IMR-90 (cell line): Measurements from ENCODE around the gene MICAL3. TPM values are rescaled to one million over a fixed set of nuclear protein-coding genes. Genes with fewer than 3 reads are reported as not detected.

Source experiments
- ATAC-seq: fragments of 200-7000 bp; cut with Tn5 transposase; 2 replicates; pipeline ENCODE4 v1.9.1; 2020; ENCODE audit warnings: low read depth, mild to moderate bottlenecking, moderate library complexity
- BruUV-seq: library from RNA; stranded (reverse); fragments of 400-500 nt; replicated peaks from 2 replicates; lab custom pipeline; 2021; lab: Mats Ljungman, UMichigan
- CTCF ChIA-PET: fragments of 300-600 bp; formaldehyde crosslinking; extraction: SDS; loops from one replicate; lab custom pipeline; 2021; ENCODE audit warnings: antibody characterized with exemption; lab: Yijun Ruan, JAX
- POLR2A ChIA-PET: fragments of 300-600 bp; sonication (Branson Sonifier 250); formaldehyde crosslinking; loops from one replicate; lab custom pipeline; 2022; ENCODE audit warnings: antibody characterized with exemption; ENCODE audit not compliant: unreplicated experiment; lab: Charles Lee
- DNase-seq: peaks from one replicate; pipeline ENCODE4 v3.0.0; 2013
- H2AFZ ChIP-seq: replicated peaks from 2 replicates; pipeline ENCODE3; 2013; ENCODE audit warnings: low read length, mild to moderate bottlenecking; ENCODE audit not compliant: poor library complexity
- H2AK5ac ChIP-seq: 2 replicates; pipeline ENCODE4 v1.6.1; 2013; ENCODE audit warnings: low read depth, low read length, inconsistent platforms
- H2AK9ac ChIP-seq: replicated peaks from 2 replicates; pipeline ENCODE3; 2013; ENCODE audit warnings: mild to moderate bottlenecking, low read depth, low read length, moderate library complexity; ENCODE audit not compliant: poor library complexity
- H2BK120ac ChIP-seq: 2 replicates; pipeline ENCODE4 v1.6.1; 2013; ENCODE audit warnings: low read depth, low read length, inconsistent platforms
- H2BK15ac ChIP-seq: 3 replicates; pipeline ENCODE4 v1.6.1; 2013; ENCODE audit warnings: low read depth, low read length, inconsistent platforms
- H2BK20ac ChIP-seq: 2 replicates; pipeline ENCODE4 v1.6.1; 2013; ENCODE audit warnings: low read depth, mild to moderate bottlenecking, inconsistent platforms, low read length, moderate library complexity
- H2BK5ac ChIP-seq: 2 replicates; pipeline ENCODE4 v1.6.1; 2013; ENCODE audit warnings: mild to moderate bottlenecking, low read depth, low read length, inconsistent platforms; ENCODE audit not compliant: poor library complexity, severe bottlenecking
- H3K14ac ChIP-seq: replicated peaks from 2 replicates; pipeline ENCODE4 v1.6.1; 2013; ENCODE audit warnings: low read depth, low read length, inconsistent platforms
- H3K18ac ChIP-seq: 2 replicates; pipeline ENCODE4 v1.6.1; 2013; ENCODE audit warnings: low read depth, low read length, control low read depth
- H3K23ac ChIP-seq: 2 replicates; pipeline ENCODE4 v1.6.1; 2013; ENCODE audit warnings: low read depth, low read length, inconsistent platforms
- H3K27ac ChIP-seq: 2 replicates; pipeline ENCODE4 v1.5.1; 2013; ENCODE audit warnings: mild to moderate bottlenecking, control low read depth, low read length; ENCODE audit not compliant: insufficient read depth
- H3K27me3 ChIP-seq: 2 replicates; pipeline ENCODE4 v1.6.1; 2013; ENCODE audit warnings: low read length; ENCODE audit not compliant: control insufficient read depth, insufficient read depth
- H3K36me3 ChIP-seq: 2 replicates; pipeline ENCODE4 v1.6.1; 2013; ENCODE audit warnings: low read length, mixed read lengths; ENCODE audit not compliant: control insufficient read depth, insufficient read depth
- H3K4ac ChIP-seq: 2 replicates; pipeline ENCODE4 v1.6.1; 2013; ENCODE audit warnings: low read depth, low read length, inconsistent platforms
- H3K4me1 ChIP-seq: 2 replicates; pipeline ENCODE4 v1.6.1; 2013; ENCODE audit warnings: low read length, mixed read lengths; ENCODE audit not compliant: control insufficient read depth, insufficient read depth
- H3K4me2 ChIP-seq: 2 replicates; pipeline ENCODE4 v1.6.1; 2013; ENCODE audit warnings: low read depth, mild to moderate bottlenecking, control low read depth, low read length, moderate library complexity
- H3K4me3 ChIP-seq: 2 replicates; pipeline ENCODE4 v1.5.1; 2013; ENCODE audit warnings: low read depth, mild to moderate bottlenecking, control low read depth, low read length, moderate library complexity; ENCODE audit not compliant: insufficient read depth
- H3K56ac ChIP-seq: 2 replicates; pipeline ENCODE4 v1.6.1; 2013; ENCODE audit warnings: low read length, inconsistent platforms; ENCODE audit not compliant: insufficient read depth; ENCODE audit errors: extremely low read depth
- H3K79me1 ChIP-seq, 2 experiments: 2 replicates each; pipeline ENCODE4 v1.6.1; 2013; ENCODE audit warnings: low read length in 2 of 2, inconsistent platforms in 1 of 2, low read depth in 1 of 2
- H3K9ac ChIP-seq: 2 replicates; pipeline ENCODE4 v1.6.1; 2013; ENCODE audit warnings: low read depth, low read length, control low read depth
- H3K9me1 ChIP-seq: 2 replicates; pipeline ENCODE4 v1.6.1; 2013; ENCODE audit warnings: low read length, inconsistent platforms; ENCODE audit not compliant: insufficient read depth
- H3K9me3 ChIP-seq: 2 replicates; pipeline ENCODE4 v1.6.1; 2013; ENCODE audit warnings: low read length; ENCODE audit not compliant: control insufficient read depth, insufficient read depth
- H4K20me1 ChIP-seq: 2 replicates; pipeline ENCODE4 v1.6.1; 2013; ENCODE audit warnings: low read length, inconsistent platforms; ENCODE audit not compliant: insufficient read depth
- H4K5ac ChIP-seq: 2 replicates; pipeline ENCODE4 v1.6.1; 2013; ENCODE audit warnings: mild to moderate bottlenecking, low read depth, low read length, control low read depth
- H4K8ac ChIP-seq, 2 experiments: 2 replicates each; pipeline ENCODE4 v1.6.1; 2013; ENCODE audit warnings: low read depth in 2 of 2, low read length in 2 of 2, control low read depth in 1 of 2, inconsistent platforms in 1 of 2
- H4K91ac ChIP-seq: 2 replicates; pipeline ENCODE4 v1.6.1; 2013; ENCODE audit warnings: low read depth, low read length, inconsistent platforms; ENCODE audit not compliant: insufficient read depth
- BHLHE40 ChIP-seq: fragments of 150-350 bp; IDR thresholded peaks from 2 replicates; pipeline ENCODE4 v1.6.1; 2016; ENCODE audit warnings: mild to moderate bottlenecking, low read depth, low read length
- CEBPB ChIP-seq: IDR thresholded peaks from 2 replicates; pipeline ENCODE4 v1.6.1; 2012; ENCODE audit warnings: low read depth, low read length, improper control_type of control experiment
- CHD1 ChIP-seq: IDR thresholded peaks from 2 replicates; pipeline ENCODE4 v1.6.1; 2012; ENCODE audit warnings: low read depth, low read length, improper control_type of control experiment
- ELK1 ChIP-seq: fragments of 150-350 bp; IDR thresholded peaks from 2 replicates; pipeline ENCODE4 v1.6.1; 2016; ENCODE audit warnings: low read depth, mild to moderate bottlenecking, low read length, moderate library complexity, borderline replicate concordance
- FOS ChIP-seq: fragments of 150-350 bp; IDR thresholded peaks from 2 replicates; pipeline ENCODE4 v1.6.1; 2016; ENCODE audit warnings: low read depth, low read length
- MAFK ChIP-seq: IDR thresholded peaks from 2 replicates; pipeline ENCODE4 v1.6.1; 2012; ENCODE audit warnings: low read depth, low read length, improper control_type of control experiment
- MAZ ChIP-seq: IDR thresholded peaks from 2 replicates; pipeline ENCODE4 v1.6.1; 2012; ENCODE audit warnings: low read depth, mild to moderate bottlenecking, low read length, improper control_type of control experiment, moderate library complexity, borderline replicate concordance
- MXI1 ChIP-seq: IDR thresholded peaks from 2 replicates; pipeline ENCODE4 v1.6.1; 2012; ENCODE audit warnings: low read depth, mild to moderate bottlenecking, low read length, moderate library complexity, borderline replicate concordance
- NFE2L2 ChIP-seq: fragments of 150-350 bp; IDR thresholded peaks from 2 replicates; pipeline ENCODE4 v1.6.1; 2016; ENCODE audit warnings: low read depth, mild to moderate bottlenecking, low read length
- POLR2A ChIP-seq: IDR thresholded peaks from 2 replicates; pipeline ENCODE4 v1.6.1; 2012; ENCODE audit warnings: mild to moderate bottlenecking, low read depth, low read length
- RAD21 ChIP-seq: IDR thresholded peaks from 2 replicates; pipeline ENCODE4 v1.6.1; 2012; ENCODE audit warnings: low read length, improper control_type of control experiment
- RCOR1 ChIP-seq: IDR thresholded peaks from 2 replicates; pipeline ENCODE4 v1.6.1; 2012; ENCODE audit warnings: mild to moderate bottlenecking, low read length, improper control_type of control experiment; ENCODE audit not compliant: insufficient replicate concordance
- RFX5 ChIP-seq: IDR thresholded peaks from 2 replicates; pipeline ENCODE4 v1.8.0; 2012; ENCODE audit warnings: low read depth, mild to moderate bottlenecking, low read length, moderate library complexity
- SMC3 ChIP-seq: fragments of 150-350 bp; IDR thresholded peaks from 2 replicates; pipeline ENCODE4 v1.6.1; 2016; ENCODE audit warnings: low read depth, mild to moderate bottlenecking, antibody characterized with exemption, low read length, moderate library complexity
- USF2 ChIP-seq: fragments of 150-350 bp; IDR thresholded peaks from 2 replicates; pipeline ENCODE4 v1.6.1; 2017; ENCODE audit warnings: mild to moderate bottlenecking, antibody characterized with exemption, low read length, low read depth
- WGBS, 2 experiments: methylation state at CpG; one replicate each; pipeline versions ENCODE4 v1.1.5 to v1.1.7; 2013; ENCODE audit warnings: missing lambda C conversion rate in 2 of 2; ENCODE audit not compliant: insufficient read length in 1 of 2; ENCODE audit errors: extremely low coverage in 2 of 2; 5-methylcytosine and 5-hydroxymethylcytosine counted together
- dilution Hi-C: fragments of 300-500 bp; cut with HindIII; formaldehyde crosslinking; loops from one replicate; pipeline ENCODE4 v1.14.3; 2018; ENCODE audit warnings: low sequenced_read_pairs; ENCODE audit not compliant: unreplicated experiment
- in situ Hi-C: fragments of 300-500 bp; cut with MboI; formaldehyde crosslinking; loops from 3 replicates; pipeline ENCODE4 v1.14.3; 2019; ENCODE audit warnings: low sequenced_read_pairs, inconsistent platforms, mixed read lengths
- intact Hi-C: fragments of 100-400 bp; cut with micrococcal nuclease; formaldehyde crosslinking; loops from 2 replicates; pipeline ENCODE4 v1.10.0; 2022
- polyA plus RNA-seq, 3 experiments: library from polyadenylated mRNA; depleted of rRNA; stranded (reverse); fragments of >200 nt; gene quantifications; 2 replicates each; pipeline ENCODE4 v1.2.3, GENCODE V29; 2012; ENCODE audit warnings: low replicate concordance in 1 of 3
- total RNA-seq: library from RNA; depleted of rRNA; stranded (reverse); fragments of >200 nt; gene quantifications from 2 replicates; pipeline ENCODE4 v1.2.3, GENCODE V29; 2012
- TF ChIP-seq, protein P1 (sequence below): conservative IDR thresholded peaks from 2 replicates; pipeline ENCODE4 v1.5.1; 2012; ENCODE audit warnings: mild to moderate bottlenecking, low read depth, low read length, improper control_type of control experiment

MICAL3 gene
- total and polyA plus RNA-seq, 2 of the 4 experiments (the other 2 are of a cell fraction) = 17.6 to 26.8 TPM

DNA sequence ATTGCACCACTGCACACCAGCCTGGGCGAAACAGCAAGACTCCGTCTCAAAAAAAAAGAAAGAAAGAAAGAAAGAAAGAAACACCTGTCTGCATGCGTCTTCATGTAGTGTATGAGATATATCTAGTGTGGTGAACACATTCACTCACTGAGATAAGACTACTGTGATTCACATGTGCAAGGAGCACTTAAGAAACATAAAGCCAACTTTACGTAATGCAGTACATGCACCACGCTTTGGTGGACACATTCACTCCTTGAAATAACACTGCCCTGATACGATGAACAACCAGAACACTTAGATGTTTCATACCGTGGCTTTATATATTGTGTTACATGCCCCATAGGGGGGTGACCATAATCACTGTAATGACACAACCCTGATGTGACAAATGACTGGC is 96.0 kb downstream of the MICAL3 start:
- no peak overlapping the region for H2BK120ac ChIP-seq
- H3K27me3 ChIP-seq = no peaks in the 10 kb centered on the region
- peaks cover 25% of the 10 kb centered on the region for H3K9me1 ChIP-seq
- no peak overlapping the region for H3K56ac ChIP-seq
- no peak overlapping the region for H4K8ac ChIP-seq
- H3K9me3 ChIP-seq = no peaks in the 10 kb centered on the region
- WGBS, 2 experiments = no CpG with 5 or more reads among the region's 7 CpGs
- no peak overlapping the region for H3K18ac ChIP-seq
- H2AK9ac ChIP-seq = no peak overlapping the region
- H3K23ac ChIP-seq = no peak overlapping the region
- BruUV-seq = no TSS peak
- no peak overlapping the region for H2BK15ac ChIP-seq
- ATAC-seq (no peak), DNase-seq (no peak)
- ChIA-PET POLR2A (no interaction called here), CTCF (no interaction called here)
- H3K4ac ChIP-seq = no peak overlapping the region
- H2AFZ ChIP-seq = no peak overlapping the region
- peaks cover 57% of the 10 kb centered on the region for H4K20me1 ChIP-seq
- in situ Hi-C loops (no loop called here), intact Hi-C loops (no loop called here), dilution Hi-C loops (no loop called here)
- H3K14ac ChIP-seq = no peak overlapping the region
- H2BK5ac ChIP-seq = no peak overlapping the region
- no peak overlapping the region for H3K27ac ChIP-seq
- H2BK20ac ChIP-seq = no peak overlapping the region
- TF ChIP-seq RCOR1 = no peak
- TF ChIP-seq MAFK = no peak
- TF ChIP-seq BHLHE40 = no peak
- TF ChIP-seq, protein P1, sequence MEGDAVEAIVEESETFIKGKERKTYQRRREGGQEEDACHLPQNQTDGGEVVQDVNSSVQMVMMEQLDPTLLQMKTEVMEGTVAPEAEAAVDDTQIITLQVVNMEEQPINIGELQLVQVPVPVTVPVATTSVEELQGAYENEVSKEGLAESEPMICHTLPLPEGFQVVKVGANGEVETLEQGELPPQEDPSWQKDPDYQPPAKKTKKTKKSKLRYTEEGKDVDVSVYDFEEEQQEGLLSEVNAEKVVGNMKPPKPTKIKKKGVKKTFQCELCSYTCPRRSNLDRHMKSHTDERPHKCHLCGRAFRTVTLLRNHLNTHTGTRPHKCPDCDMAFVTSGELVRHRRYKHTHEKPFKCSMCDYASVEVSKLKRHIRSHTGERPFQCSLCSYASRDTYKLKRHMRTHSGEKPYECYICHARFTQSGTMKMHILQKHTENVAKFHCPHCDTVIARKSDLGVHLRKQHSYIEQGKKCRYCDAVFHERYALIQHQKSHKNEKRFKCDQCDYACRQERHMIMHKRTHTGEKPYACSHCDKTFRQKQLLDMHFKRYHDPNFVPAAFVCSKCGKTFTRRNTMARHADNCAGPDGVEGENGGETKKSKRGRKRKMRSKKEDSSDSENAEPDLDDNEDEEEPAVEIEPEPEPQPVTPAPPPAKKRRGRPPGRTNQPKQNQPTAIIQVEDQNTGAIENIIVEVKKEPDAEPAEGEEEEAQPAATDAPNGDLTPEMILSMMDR = no peak
- TF ChIP-seq MAZ = no peak
- TF ChIP-seq USF2 = no peak
- no peak for TF ChIP-seq ELK1
- no peak for TF ChIP-seq CEBPB
- no peak for TF ChIP-seq RFX5
- TF ChIP-seq FOS = no peak
- TF ChIP-seq SMC3 = no peak
- no peak for TF ChIP-seq NFE2L2
- TF ChIP-seq POLR2A = no peak
- TF ChIP-seq RAD21 = no peak
- TF ChIP-seq MXI1 = no peak
- TF ChIP-seq CHD1 = no peak
- H3K9ac ChIP-seq = no peak overlapping the region
- peaks cover 51 to 72% of the 10 kb centered on the region in 2 experiments for H3K79me1 ChIP-seq
- no peak overlapping the region for H2AK5ac ChIP-seq
- H4K5ac ChIP-seq = no peak overlapping the region
- no peak overlapping the region for H4K91ac ChIP-seq
- no peaks in the 10 kb centered on the region for H3K36me3 ChIP-seq
- no peak overlapping the region for H3K4me2 ChIP-seq
- peaks cover 16% of the 10 kb centered on the region for H3K4me1 ChIP-seq
- H3K4me3 ChIP-seq = no peak overlapping the region
